SK-N-SH (cell line): ENCODE results near the gene ATOSA.

ENCODE experiments used
- CHD2 ChIP-seq: fragments of 150-350 bp; IDR thresholded peaks from 2 replicates; pipeline ENCODE4 v1.6.1; 2018; ENCODE audit warnings: low read length; ENCODE audit not compliant: partially characterized antibody
- CTCF ChIP-seq: fragments of 200-600 bp; sonication (generic); IDR thresholded peaks from 2 replicates; pipeline ENCODE4 v1.6.1; 2017; ENCODE audit warnings: antibody characterized with exemption, mild to moderate bottlenecking, moderate library complexity
- EZH2phosphoT487 ChIP-seq: fragments of 200-600 bp; sonication (generic); IDR thresholded peaks from 2 replicates; pipeline ENCODE4 v1.6.1; 2017; ENCODE audit warnings: low read depth, mixed run types, mild to moderate bottlenecking, antibody characterized with exemption, moderate library complexity, borderline replicate concordance
- FOXM1 ChIP-seq: IDR thresholded peaks from 2 replicates; pipeline ENCODE4 v1.4.0; 2012; ENCODE audit warnings: low read depth, mild to moderate bottlenecking
- GABPA ChIP-seq: IDR thresholded peaks from 2 replicates; pipeline ENCODE4 v1.4.0; 2012; ENCODE audit warnings: low read depth, mild to moderate bottlenecking
- JUND ChIP-seq: IDR thresholded peaks from 2 replicates; pipeline ENCODE4 v1.4.0; 2012
- PBX3 ChIP-seq: IDR thresholded peaks from 2 replicates; pipeline ENCODE4; 2012
- POLR2AphosphoS5 ChIP-seq: IDR thresholded peaks from 2 replicates; pipeline ENCODE4 v1.6.1; 2012; ENCODE audit warnings: low read depth, low read length
- RAD21 ChIP-seq: IDR thresholded peaks from 2 replicates; pipeline ENCODE4 v1.6.1; 2012; ENCODE audit warnings: mild to moderate bottlenecking, low read length
- RXRA ChIP-seq: IDR thresholded peaks from 2 replicates; pipeline ENCODE4 v1.4.0; 2012; ENCODE audit warnings: low read depth, mild to moderate bottlenecking, borderline replicate concordance
- SMC3 ChIP-seq: IDR thresholded peaks from 2 replicates; pipeline ENCODE4 v1.6.1; 2012; ENCODE audit warnings: low read depth, low read length, improper control_type of control experiment
- TAF1 ChIP-seq: IDR thresholded peaks from 2 replicates; pipeline ENCODE4 v1.6.1; 2012; ENCODE audit warnings: low read depth, mild to moderate bottlenecking, low read length, moderate library complexity, borderline replicate concordance
- TEAD4 ChIP-seq: IDR thresholded peaks from 2 replicates; pipeline ENCODE4 v1.4.0; 2012; ENCODE audit warnings: mild to moderate bottlenecking, borderline replicate concordance; ENCODE audit not compliant: insufficient read depth

- TF ChIP-seq CTCF (no peak), RAD21 (no peak), PBX3 (no peak), FOXM1 (no peak), POLR2AphosphoS5 (no peak), CHD2 (no peak), TEAD4 (no peak), GABPA (no peak), SMC3 (no peak), EZH2phosphoT487 (no peak), JUND (no peak), RXRA (no peak), TAF1 (no peak)
Measured at GRCh38 chr15:52674831-52675230, 4.4 kb downstream of the ATOSA start.
